ENCODE measurements around the gene DNAAF9.
"Not testable (repeated sequence)": the region's sequence is repeated elsewhere in the genome, so short reads cannot be mapped to it uniquely, and the experiment has no call there.

The DNAAF9 gene

GRCh38 chr20:3423126-3423525, 15.7 kb upstream of the DNAAF9 start:
- TF ChIP-seq ZFX (IDR thresholded peaks at IDR 0.05; ENCODE audit: borderline replicate concordance), result no peak
- TF ChIP-seq CTCF (IDR thresholded peaks at IDR 0.05), result no peak
- H3K27ac ChIP-seq, result no peak overlapping the region

- H3K27ac ChIP-seq, result no peak overlapping the region
- TF ChIP-seq ZFX (IDR thresholded peaks at IDR 0.05; ENCODE audit: borderline replicate concordance), result no peak
- no peak for TF ChIP-seq CTCF (IDR thresholded peaks at IDR 0.05)
These were observed 14.5 kb upstream of the DNAAF9 start for GRCh38 chr20:3421985-3422384.

- no peak overlapping the region for H3K27ac ChIP-seq
- TF ChIP-seq CTCF (IDR thresholded peaks at IDR 0.05), result no peak
- TF ChIP-seq ZFX (IDR thresholded peaks at IDR 0.05; ENCODE audit: borderline replicate concordance), result no peak
These were observed 12.8 kb upstream of the DNAAF9 start for GRCh38 chr20:3420211-3420707.

GRCh38 chr20:3418161-3418560, 10.7 kb upstream of the DNAAF9 start:
- H3K27ac ChIP-seq, result not testable (repeated sequence)

- TF ChIP-seq ZFX (IDR thresholded peaks at IDR 0.05; ENCODE audit: borderline replicate concordance), result no peak
- no peak for TF ChIP-seq CTCF (IDR thresholded peaks at IDR 0.05)
- H3K27ac ChIP-seq, result no peak overlapping the region
These were observed 6.7 kb upstream of the DNAAF9 start for GRCh38 chr20:3414122-3414521.

GRCh38 chr20:3413393-3413889, 6.0 kb upstream of the DNAAF9 start:
- TF ChIP-seq ZFX (IDR thresholded peaks at IDR 0.05; ENCODE audit: borderline replicate concordance) (no peak), CTCF (IDR thresholded peaks at IDR 0.05) (no peak)
- no peak overlapping the region for H3K27ac ChIP-seq

GRCh38 chr20:3412600-3413392, 5.3 kb upstream of the DNAAF9 start:
- TF ChIP-seq ZFX (IDR thresholded peaks at IDR 0.05; ENCODE audit: borderline replicate concordance) (no peak), CTCF (IDR thresholded peaks at IDR 0.05) (no peak)
- H3K27ac ChIP-seq, result no peak overlapping the region
